Esophagus squamous epithelium (tissue), 5 donors: ENCODE results near the gene PPIB. TPM values are rescaled to one million over a fixed set of nuclear protein-coding genes. Genes with fewer than 3 reads are reported as not detected.

ENCODE experiments used
- DNase-seq: peaks from one replicate; lab custom pipeline; 2025; lab: John Stamatoyannopoulos, UW
- H3K27ac ChIP-seq, 4 donors: fragments of 200-600 bp; sonication (generic); one replicate each; pipeline ENCODE4 v1.5.1; 2016 to 2019; ENCODE audit warnings: mild to moderate bottlenecking in 1 of 4
- H3K27me3 ChIP-seq, 4 donors: fragments of 200-600 bp; sonication (generic); 1 replicate in 3 of 4; 2 replicates in 1 of 4; pipeline versions ENCODE4 v1.5.1 to v1.6.0; 2017 to 2021; ENCODE audit warnings: antibody characterized with exemption in 1 of 4
- H3K36me3 ChIP-seq, 3 donors: fragments of 200-600 bp; sonication (generic); one replicate each; pipeline ENCODE4 v1.5.1; 2016 to 2019
- H3K4me1 ChIP-seq, 3 donors: fragments of 200-600 bp; sonication (generic); one replicate each; pipeline ENCODE4 v1.5.1; 2017 to 2019
- H3K4me3 ChIP-seq, 4 donors: fragments of 200-600 bp; sonication (generic); 1 replicate in 3 of 4; 2 replicates in 1 of 4; pipeline ENCODE4 v1.5.1; 2016 to 2019; ENCODE audit warnings: mild to moderate bottlenecking in 2 of 4, moderate library complexity in 1 of 4
- H3K9me3 ChIP-seq, 3 donors: fragments of 200-600 bp; sonication (generic); one replicate each; pipeline ENCODE4 v1.5.1; 2016 to 2019
- POLR2A ChIP-seq, 4 donors: fragments of 450-650 bp; IDR thresholded peaks; one replicate each; pipeline ENCODE4 v1.6.1; 2017; ENCODE audit warnings: antibody characterized with exemption in 4 of 4, mild to moderate bottlenecking in 4 of 4, moderate library complexity in 3 of 4
- WGBS, 2 donors: methylation state at CpG; one replicate each; pipeline ENCODE4 v1.1.5; 2018; 5-methylcytosine and 5-hydroxymethylcytosine counted together
- intact Hi-C: fragments of 100-400 bp; cut with DNase I; formaldehyde crosslinking; loops from one replicate; pipeline ENCODE4 v1.15.0; 2022
- total RNA-seq, 4 donors: library from RNA; depleted of rRNA; stranded (reverse); fragments of >200 nt; gene quantifications; one replicate each; pipeline ENCODE4 v1.1.0, GENCODE V29; 2016
- TF ChIP-seq, protein P1 (sequence below), 6 experiments: fragments of 450-650 bp in 4 of 6; fragments of 200-600 bp in 2 of 6; sonication (generic) in 2 of 6; IDR thresholded peaks; one replicate each; pipeline ENCODE4 v1.5.1; 2016 to 2019; ENCODE audit warnings: antibody characterized with exemption in 6 of 6, mild to moderate bottlenecking in 4 of 6, moderate library complexity in 4 of 6
- donor health status: DM: yes; HTN: yes; CAD: no.

PPIB gene
- total RNA-seq, 4 donors from 2014 or later: 246 to 363 (median 313) TPM

- Histone ChIP-seq H3K9me3 (no peaks in the 10 kb centered on the region), H3K27ac (no peak overlapping the region), H3K4me1 (peaks cover 0 to 12% (median 0%) of the 10 kb centered on the region in 3 donors), H3K4me3 (no peak overlapping the region), H3K36me3 (peaks cover 45 to 100% (median 68%) of the 10 kb centered on the region in 3 donors), H3K27me3 (no peaks in the 10 kb centered on the region)
- DNase-seq: no peak
- WGBS, 2 donors: 91 to 100% methylated on average over 4 to 10 of the region's 10 CpGs
- intact Hi-C loops: no loop called here
- TF ChIP-seq, protein P1, sequence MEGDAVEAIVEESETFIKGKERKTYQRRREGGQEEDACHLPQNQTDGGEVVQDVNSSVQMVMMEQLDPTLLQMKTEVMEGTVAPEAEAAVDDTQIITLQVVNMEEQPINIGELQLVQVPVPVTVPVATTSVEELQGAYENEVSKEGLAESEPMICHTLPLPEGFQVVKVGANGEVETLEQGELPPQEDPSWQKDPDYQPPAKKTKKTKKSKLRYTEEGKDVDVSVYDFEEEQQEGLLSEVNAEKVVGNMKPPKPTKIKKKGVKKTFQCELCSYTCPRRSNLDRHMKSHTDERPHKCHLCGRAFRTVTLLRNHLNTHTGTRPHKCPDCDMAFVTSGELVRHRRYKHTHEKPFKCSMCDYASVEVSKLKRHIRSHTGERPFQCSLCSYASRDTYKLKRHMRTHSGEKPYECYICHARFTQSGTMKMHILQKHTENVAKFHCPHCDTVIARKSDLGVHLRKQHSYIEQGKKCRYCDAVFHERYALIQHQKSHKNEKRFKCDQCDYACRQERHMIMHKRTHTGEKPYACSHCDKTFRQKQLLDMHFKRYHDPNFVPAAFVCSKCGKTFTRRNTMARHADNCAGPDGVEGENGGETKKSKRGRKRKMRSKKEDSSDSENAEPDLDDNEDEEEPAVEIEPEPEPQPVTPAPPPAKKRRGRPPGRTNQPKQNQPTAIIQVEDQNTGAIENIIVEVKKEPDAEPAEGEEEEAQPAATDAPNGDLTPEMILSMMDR (IDR thresholded peaks at IDR 0.05): no peak
- no peak for TF ChIP-seq POLR2A (IDR thresholded peaks at IDR 0.05)
Observed at GRCh38 chr15:64133623-64134344, 29.0 kb downstream of the PPIB start.

DNA sequence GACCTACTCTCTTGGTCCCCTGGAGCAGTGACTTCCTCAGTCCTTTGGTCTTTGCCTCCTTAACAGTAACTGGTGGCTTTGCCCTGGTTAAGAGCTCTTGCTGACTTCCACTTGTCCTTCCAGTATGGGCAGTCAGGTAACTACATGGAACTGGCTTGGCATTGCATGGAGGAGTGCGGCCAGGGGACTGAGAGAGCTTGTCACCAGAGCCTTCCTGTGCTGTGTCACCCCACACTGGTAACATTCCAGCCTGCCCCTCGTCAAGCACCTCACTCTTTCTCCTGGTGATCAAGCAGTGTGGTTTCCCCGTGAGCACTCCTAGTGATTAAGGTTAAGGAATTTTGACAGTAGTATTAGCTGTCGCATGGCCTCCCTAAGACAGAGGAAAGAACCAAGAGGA is 30.6 kb downstream of the PPIB start:
- DNase-seq: no peak
- Histone ChIP-seq H3K4me1 (peaks cover 0 to 12% (median 0%) of the 10 kb centered on the region in 3 donors), H3K36me3 (peaks cover 45 to 100% (median 78%) of the 10 kb centered on the region in 3 donors), H3K4me3 (no peak overlapping the region), H3K9me3 (no peaks in the 10 kb centered on the region), H3K27me3 (no peaks in the 10 kb centered on the region), H3K27ac (no peak overlapping the region)
- TF ChIP-seq, protein P1 (IDR thresholded peaks at IDR 0.05): no peak
- no peak for TF ChIP-seq POLR2A (IDR thresholded peaks at IDR 0.05)
- 80 to 83% methylated on average over 1 to 3 of the region's 4 CpGs for WGBS, 2 donors
- intact Hi-C loops: no loop called here

GRCh38 chr15:64131547-64131946 is 31.3 kb downstream of the PPIB start:
- H3K4me3 ChIP-seq: no peak overlapping the region
- no peak for DNase-seq
- no peaks in the 10 kb centered on the region for H3K9me3 ChIP-seq
- H3K27me3 ChIP-seq: no peaks in the 10 kb centered on the region
- peaks cover 43 to 100% (median 71%) of the 10 kb centered on the region in 3 donors for H3K36me3 ChIP-seq
- 86 to 95% methylated on average over 7 of the region's 7 CpGs for WGBS, 2 donors
- no peak overlapping the region for H3K27ac ChIP-seq
- TF ChIP-seq POLR2A (IDR thresholded peaks at IDR 0.05): no peak
- TF ChIP-seq, protein P1 (IDR thresholded peaks at IDR 0.05): no peak
- intact Hi-C loops: no loop called here
- peaks cover 0 to 12% (median 0%) of the 10 kb centered on the region in 3 donors for H3K4me1 ChIP-seq

DNA sequence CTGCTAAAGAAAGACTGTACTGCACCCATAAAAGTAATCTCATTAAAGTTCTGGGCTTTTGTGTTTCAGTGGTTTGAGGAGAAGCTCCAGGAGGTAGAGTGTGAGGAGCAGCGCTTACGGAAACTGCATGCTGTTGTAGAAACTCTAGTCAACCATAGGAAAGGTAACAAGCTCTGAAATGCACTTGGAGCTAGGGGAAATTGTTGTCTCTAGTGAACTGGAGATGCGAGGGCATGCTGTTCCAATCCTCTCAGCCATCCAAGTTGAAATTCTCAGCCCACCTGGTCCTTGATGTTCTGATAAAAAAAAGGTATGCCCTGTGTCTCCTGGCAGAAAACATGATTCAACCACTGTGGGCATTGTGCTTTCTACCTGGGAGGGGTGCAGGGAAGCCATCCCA is 32.7 kb downstream of the PPIB start:
- Histone ChIP-seq H3K27me3 (no peaks in the 10 kb centered on the region), H3K9me3 (no peaks in the 10 kb centered on the region), H3K4me1 (peaks cover 0 to 12% (median 0%) of the 10 kb centered on the region in 3 donors), H3K36me3 (peaks cover 45 to 100% (median 59%) of the 10 kb centered on the region in 3 donors), H3K4me3 (no peak overlapping the region), H3K27ac (no peak overlapping the region)
- intact Hi-C loops: no loop called here
- no peak for DNase-seq
- WGBS, 2 donors: 91 to 100% methylated on average over 3 of the region's 3 CpGs
- TF ChIP-seq POLR2A (IDR thresholded peaks at IDR 0.05): no peak
- TF ChIP-seq, protein P1 (IDR thresholded peaks at IDR 0.05): no peak

- Histone ChIP-seq H3K4me1 (no peaks in the 10 kb centered on the region), H3K27me3 (no peaks in the 10 kb centered on the region), H3K9me3 (no peaks in the 10 kb centered on the region), H3K36me3 (peaks cover 39 to 100% (median 56%) of the 10 kb centered on the region in 3 donors), H3K27ac (no peak overlapping the region), H3K4me3 (no peak overlapping the region)
- no peak for DNase-seq
- no peak for TF ChIP-seq POLR2A (IDR thresholded peaks at IDR 0.05)
- TF ChIP-seq, protein P1 (IDR thresholded peaks at IDR 0.05): no peak
- 71 to 81% methylated on average over 6 of the region's 6 CpGs for WGBS, 2 donors
- intact Hi-C loops: no loop called here
Observed at GRCh38 chr15:64127521-64128270, 35.1 kb downstream of the PPIB start.
